ENCODE data around the gene TNFAIP8L2.

DNA sequence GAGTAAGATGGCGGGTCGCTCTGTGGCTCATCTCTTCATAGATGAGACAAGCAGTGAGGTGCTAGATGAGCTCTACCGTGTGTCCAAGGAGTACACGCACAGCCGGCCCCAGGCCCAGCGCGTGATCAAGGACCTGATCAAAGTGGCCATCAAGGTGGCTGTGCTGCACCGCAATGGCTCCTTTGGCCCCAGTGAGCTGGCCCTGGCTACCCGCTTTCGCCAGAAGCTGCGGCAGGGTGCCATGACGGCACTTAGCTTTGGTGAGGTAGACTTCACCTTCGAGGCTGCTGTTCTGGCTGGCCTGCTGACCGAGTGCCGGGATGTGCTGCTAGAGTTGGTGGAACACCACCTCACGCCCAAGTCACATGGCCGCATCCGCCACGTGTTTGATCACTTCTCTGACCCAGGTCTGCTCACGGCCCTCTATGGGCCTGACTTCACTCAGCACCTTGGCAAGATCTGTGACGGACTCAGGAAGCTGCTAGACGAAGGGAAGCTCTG is 2.4 kb downstream of the TNFAIP8L2 start:
- TF ChIP-seq, protein P1, sequence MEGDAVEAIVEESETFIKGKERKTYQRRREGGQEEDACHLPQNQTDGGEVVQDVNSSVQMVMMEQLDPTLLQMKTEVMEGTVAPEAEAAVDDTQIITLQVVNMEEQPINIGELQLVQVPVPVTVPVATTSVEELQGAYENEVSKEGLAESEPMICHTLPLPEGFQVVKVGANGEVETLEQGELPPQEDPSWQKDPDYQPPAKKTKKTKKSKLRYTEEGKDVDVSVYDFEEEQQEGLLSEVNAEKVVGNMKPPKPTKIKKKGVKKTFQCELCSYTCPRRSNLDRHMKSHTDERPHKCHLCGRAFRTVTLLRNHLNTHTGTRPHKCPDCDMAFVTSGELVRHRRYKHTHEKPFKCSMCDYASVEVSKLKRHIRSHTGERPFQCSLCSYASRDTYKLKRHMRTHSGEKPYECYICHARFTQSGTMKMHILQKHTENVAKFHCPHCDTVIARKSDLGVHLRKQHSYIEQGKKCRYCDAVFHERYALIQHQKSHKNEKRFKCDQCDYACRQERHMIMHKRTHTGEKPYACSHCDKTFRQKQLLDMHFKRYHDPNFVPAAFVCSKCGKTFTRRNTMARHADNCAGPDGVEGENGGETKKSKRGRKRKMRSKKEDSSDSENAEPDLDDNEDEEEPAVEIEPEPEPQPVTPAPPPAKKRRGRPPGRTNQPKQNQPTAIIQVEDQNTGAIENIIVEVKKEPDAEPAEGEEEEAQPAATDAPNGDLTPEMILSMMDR (IDR thresholded peaks at IDR 0.05): no peak
- no peak for TF ChIP-seq EZH2 (IDR thresholded peaks at IDR 0.05)

All from neural progenitor cell (in vitro differentiated cells).